Keratinocyte (primary cell): ENCODE measurements around the gene CRADD.

Source experiments
- EZH2 ChIP-seq: IDR thresholded peaks from one replicate; pipeline ENCODE4 v1.6.1; 2012; ENCODE audit warnings: inconsistent platforms, mild to moderate bottlenecking, low read length, moderate library complexity
- TF ChIP-seq, protein P1 (sequence below), 3 experiments: IDR thresholded peaks in 1 of 3; conservative IDR thresholded peaks in 1 of 3; optimal IDR thresholded peaks in 1 of 3; 2 replicates in 2 of 3; 3 replicates in 1 of 3; pipeline versions ENCODE3 to v1.5.1; 2011; ENCODE audit warnings: low read length in 3 of 3, mild to moderate bottlenecking in 3 of 3, moderate library complexity in 2 of 3, control low read depth in 1 of 3, inconsistent platforms in 1 of 3; ENCODE audit not compliant: insufficient read depth in 2 of 3; ENCODE audit errors: extremely low read depth in 1 of 3

DNA sequence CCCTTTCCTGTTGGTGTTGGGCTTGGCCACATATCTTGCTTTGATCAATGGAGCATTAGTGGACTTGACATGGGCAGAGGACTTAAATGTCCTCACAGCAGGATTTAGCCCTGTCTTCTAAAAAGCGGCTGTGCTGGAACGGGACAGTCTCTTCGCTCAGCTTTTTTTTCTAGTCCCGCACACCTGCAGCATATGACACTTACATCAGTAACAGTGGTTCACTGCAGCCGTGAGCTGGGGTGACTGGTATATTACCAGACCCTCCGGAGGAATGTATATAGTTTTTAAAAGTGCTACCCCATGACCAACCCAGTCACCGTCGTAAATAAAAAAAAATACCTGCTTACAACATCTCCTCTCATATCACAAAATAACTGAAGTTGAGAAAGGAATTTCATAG lies 164.5 kb downstream of the CRADD start:
- TF ChIP-seq, protein P1, sequence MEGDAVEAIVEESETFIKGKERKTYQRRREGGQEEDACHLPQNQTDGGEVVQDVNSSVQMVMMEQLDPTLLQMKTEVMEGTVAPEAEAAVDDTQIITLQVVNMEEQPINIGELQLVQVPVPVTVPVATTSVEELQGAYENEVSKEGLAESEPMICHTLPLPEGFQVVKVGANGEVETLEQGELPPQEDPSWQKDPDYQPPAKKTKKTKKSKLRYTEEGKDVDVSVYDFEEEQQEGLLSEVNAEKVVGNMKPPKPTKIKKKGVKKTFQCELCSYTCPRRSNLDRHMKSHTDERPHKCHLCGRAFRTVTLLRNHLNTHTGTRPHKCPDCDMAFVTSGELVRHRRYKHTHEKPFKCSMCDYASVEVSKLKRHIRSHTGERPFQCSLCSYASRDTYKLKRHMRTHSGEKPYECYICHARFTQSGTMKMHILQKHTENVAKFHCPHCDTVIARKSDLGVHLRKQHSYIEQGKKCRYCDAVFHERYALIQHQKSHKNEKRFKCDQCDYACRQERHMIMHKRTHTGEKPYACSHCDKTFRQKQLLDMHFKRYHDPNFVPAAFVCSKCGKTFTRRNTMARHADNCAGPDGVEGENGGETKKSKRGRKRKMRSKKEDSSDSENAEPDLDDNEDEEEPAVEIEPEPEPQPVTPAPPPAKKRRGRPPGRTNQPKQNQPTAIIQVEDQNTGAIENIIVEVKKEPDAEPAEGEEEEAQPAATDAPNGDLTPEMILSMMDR (optimal IDR thresholded peaks at IDR 0.05 in 1 of 3, IDR thresholded peaks at IDR 0.05 in 1 of 3, conservative IDR thresholded peaks at IDR 0.05 in 1 of 3; ENCODE audit: extremely low read depth in 1 of 3, insufficient read depth in 2 of 3, low read length in 3 of 3): no peak
- TF ChIP-seq EZH2: no peak
